CD4-positive, alpha-beta T cell treated with Interleukin-17A for 4 hours (primary cell): ENCODE data around the gene ADRM1.

Experiments used
- DNase-seq: peaks from one replicate; pipeline ENCODE4 v3.0.0-alpha.2; 2020; ENCODE audit warnings: mixed read lengths

Gene ADRM1, protein sequence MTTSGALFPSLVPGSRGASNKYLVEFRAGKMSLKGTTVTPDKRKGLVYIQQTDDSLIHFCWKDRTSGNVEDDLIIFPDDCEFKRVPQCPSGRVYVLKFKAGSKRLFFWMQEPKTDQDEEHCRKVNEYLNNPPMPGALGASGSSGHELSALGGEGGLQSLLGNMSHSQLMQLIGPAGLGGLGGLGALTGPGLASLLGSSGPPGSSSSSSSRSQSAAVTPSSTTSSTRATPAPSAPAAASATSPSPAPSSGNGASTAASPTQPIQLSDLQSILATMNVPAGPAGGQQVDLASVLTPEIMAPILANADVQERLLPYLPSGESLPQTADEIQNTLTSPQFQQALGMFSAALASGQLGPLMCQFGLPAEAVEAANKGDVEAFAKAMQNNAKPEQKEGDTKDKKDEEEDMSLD

DNA sequence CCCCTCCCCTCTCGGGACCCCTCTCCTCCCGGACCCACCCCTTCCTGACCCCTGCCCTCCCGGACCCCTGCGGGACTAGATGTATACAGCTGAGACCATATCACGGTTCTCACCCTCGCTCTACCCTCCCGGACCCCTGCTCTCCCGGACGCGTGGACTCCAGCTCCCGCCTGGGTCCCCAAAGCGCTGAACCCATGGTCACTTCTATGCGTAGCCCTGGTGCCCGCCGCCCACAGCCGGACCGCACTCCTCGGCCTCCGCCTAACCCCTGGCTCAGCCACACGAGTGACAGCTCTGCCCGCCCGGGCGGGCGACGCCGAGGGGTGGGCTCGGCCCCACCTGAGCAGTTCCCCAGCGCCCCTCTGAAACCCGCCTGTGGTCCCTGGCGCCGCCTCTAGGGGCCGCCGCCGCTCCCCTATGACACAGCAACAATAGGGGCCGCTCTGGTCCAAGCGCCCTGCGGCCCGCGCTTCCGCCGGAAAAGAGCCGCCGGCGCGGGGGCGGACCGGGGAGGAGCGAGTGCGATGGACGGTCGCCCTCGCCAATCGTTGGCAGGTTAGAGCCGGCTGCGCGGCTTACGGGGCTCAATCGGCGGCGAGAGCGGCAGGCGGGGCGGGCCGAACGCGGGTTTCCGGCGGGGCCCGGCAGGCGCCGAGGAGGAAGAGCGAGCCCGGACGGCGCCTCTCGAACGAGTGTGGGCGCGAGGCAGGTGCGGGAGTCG lies at the start of gene ADRM1:
Gene ADRM1 (plus strand): TSS at position 657 of the 721 bp plus-strand sequence. CDS start 572 bp downstream, outside the sequence.
- peak; percentile 96 for DNase-seq

- no peak for DNase-seq
Measured at GRCh38 chr20:62253398-62253797, 49.4 kb upstream of the ADRM1 start.

DNA sequence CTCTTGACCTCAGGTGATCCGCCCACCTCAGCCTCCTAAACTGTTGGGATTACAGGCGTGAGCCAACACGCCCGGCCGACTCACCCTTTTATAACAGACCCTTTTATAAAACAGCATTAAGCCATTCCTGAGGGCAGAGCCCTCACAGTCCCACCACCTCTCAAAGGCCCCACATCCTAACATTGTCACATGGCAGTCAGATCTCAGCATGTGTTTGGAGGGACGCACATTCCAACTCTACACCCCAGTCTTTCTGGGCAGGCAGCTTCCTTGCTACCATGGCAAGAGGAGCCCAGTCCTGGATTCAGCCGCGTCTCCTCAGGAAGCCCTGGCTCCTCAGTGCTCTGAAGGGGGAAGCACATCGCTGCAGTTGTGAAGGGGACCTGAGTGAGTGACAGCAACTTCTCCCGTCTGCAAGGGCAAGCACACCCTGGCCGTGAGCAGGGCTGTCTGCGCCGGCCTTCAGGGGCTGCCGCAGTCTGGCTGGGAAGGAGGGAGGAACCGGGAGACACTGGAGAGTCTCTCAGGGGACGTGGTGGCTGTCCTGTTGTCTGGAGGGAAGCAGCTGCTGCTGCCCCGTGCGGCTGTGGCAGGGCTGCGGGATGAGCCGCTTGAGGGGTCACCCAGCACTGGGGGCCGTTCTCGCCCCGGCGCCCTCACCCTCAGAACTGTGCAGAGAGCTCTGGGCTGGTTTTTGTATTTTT lies 48.6 kb upstream of the ADRM1 start:
- no peak for DNase-seq

- DNase-seq, result no peak
Measured at GRCh38 chr20:62255976-62256375, 46.8 kb upstream of the ADRM1 start.

GRCh38 chr20:62258499-62259293 lies 44.1 kb upstream of the ADRM1 start:
- DNase-seq, result no peak

GRCh38 chr20:62259294-62259565 lies 43.6 kb upstream of the ADRM1 start:
- DNase-seq, result no peak

DNA sequence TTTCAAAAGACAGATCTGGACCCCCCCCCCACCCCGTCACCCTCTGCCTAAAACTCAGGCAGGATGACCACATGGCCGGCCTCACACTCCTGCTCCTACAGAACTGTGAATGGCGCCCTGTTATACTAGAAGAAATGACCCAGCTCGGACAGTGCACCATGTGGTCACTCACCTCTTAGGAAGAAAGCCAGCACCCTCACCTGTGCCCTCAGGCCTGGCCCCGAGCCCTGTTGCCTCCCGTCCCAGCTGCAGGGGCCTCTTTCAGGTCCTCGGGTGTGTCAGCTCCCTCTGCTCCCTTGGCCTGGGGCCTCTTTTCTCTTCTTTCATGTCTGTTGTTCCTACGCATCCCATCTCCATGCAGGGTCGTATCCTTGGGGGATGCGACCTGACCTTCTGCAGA lies 40.7 kb upstream of the ADRM1 start:
- no peak for DNase-seq

GRCh38 chr20:62263396-62263795 lies 39.4 kb upstream of the ADRM1 start:
- DNase-seq, result no peak

DNA sequence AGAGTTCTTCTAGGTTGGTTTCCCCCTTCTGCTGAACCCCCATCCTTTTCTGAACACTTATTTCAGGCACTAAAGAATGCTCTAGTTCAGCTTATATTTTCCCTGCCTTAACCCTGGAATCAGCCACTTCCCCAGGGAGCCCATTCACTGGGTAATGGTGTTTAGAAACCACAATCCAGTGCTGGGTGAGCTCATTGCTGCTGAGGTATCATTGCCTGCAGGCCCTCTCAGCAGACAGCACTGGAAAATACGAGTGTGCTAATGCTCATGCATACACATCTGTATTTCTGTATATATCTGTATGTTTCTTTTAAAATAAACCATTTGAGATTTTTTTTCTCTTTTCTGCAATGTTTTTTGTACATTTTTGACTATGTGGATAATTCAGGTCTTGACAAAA lies 37.4 kb upstream of the ADRM1 start:
- no peak for DNase-seq

- no peak for DNase-seq
Measured at GRCh38 chr20:62266340-62266739, 36.5 kb upstream of the ADRM1 start.

GRCh38 chr20:62266851-62267250 lies 35.9 kb upstream of the ADRM1 start:
- no peak for DNase-seq

- no peak for DNase-seq
Measured at GRCh38 chr20:62267543-62267942, 35.3 kb upstream of the ADRM1 start.

GRCh38 chr20:62268228-62268900 lies 34.4 kb upstream of the ADRM1 start:
- no peak for DNase-seq

DNA sequence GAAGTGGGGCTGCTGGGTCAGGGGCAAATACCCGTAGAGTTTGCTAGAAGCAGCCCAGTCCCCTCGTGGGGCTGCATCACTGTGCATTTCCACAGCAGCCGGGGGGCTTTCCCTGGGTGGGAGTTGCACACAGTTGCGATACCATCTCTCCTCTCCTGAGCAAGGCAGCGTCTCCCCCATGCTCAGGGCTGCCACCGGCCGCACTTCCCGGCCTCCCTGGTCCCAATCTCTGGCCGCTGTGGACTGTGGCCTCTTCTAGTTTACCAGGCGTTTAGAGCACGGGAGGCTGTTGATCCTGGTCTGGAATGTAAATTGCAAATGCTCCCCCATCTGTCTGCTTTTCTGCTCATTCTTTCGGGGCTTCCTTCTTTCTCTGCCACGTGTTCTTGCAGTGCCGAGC lies 33.4 kb upstream of the ADRM1 start:
- DNase-seq, result no peak

- DNase-seq, result no peak
Measured at GRCh38 chr20:62269871-62270270, 32.9 kb upstream of the ADRM1 start.

DNA sequence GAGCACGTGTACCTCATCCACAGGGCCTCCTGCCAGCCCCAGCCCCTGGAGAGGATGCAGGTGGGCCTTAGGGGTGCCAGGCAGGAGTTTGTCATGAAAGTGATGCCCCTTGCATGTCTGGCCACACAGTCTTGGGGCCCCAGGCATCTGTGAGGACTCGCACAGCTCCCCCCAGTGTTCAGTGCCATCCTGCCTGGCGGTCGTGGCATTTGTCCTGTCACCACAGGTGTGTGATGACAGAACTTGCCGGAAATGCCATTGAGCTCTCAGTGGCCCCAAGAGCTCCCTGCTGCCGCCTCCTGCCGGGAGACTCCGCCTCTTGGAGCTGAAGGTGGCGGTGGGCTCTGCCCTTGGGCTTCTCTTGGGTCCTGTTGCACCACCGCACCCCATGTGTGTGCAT lies 30.6 kb upstream of the ADRM1 start:
- DNase-seq, result no peak

DNA sequence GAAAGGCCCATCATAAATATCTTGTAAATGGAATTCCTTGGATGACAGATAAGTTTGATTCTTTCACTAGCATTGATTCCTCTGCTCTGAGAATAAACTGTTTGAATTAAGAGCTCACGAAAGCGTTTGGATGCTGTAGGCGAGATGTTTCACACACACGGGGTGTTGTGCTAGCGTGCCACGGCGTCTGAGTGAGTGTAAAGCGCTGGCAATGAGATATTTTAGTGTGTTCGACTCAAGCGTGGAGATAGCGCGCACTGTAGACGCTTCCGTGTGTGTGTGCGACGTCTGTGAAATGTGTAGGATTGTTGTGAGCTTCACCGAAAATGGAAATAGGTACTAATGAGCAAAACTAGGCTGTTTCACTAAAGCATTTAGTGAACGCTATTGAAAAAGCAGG lies 29.4 kb upstream of the ADRM1 start:
- no peak for DNase-seq

DNA sequence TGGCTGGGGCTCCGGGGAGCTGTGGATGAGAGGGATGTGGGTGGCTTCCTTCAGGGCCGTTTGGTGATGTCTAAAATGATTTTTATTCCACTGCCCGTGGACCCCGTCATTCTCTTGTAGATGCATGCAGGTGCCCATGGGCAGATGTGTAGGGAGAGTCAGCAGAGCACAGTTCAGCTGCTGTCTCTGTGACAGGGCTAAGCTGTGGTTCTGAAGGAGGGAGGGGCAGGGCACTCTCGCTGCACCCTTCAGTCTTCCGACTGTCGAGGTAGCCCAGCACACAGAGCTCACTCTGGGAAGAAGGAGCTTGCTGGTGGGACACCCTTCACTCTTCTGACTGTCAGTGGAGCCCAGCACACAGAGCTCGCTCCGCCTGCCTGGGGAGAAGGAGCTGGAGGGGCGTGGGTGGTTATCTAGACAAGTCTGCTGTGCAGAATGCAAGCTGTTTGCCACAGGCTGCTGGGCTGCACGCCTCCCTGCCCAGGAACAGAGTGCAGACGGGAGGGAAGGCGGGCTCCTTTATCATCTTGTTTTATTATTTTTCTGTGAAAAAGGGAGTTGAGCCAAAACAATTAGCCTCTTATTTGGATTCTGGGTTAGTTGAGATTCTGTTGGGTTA lies 28.4 kb upstream of the ADRM1 start:
- DNase-seq, result no peak

DNA sequence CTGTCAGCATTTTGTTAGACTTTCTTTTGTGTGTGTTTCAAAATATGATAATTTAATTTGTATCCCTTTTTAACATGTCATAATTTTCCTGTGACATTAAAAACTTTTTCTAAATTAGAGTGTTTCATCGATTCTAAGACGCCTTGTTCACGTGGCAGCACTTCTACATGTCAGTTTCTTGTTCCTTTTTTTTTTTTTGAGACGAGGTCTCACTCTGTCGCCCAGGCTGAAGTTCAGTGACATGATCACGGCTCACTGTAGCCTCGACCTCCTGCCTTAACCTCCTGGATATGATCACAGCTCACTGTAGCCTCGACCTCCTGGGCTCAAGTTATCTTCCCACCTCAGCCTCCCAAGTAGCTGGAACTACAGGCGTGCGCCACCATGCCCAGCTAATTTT lies 27.6 kb upstream of the ADRM1 start:
- no peak for DNase-seq

GRCh38 chr20:62276439-62276838 lies 26.4 kb upstream of the ADRM1 start:
- DNase-seq, result no peak

DNA sequence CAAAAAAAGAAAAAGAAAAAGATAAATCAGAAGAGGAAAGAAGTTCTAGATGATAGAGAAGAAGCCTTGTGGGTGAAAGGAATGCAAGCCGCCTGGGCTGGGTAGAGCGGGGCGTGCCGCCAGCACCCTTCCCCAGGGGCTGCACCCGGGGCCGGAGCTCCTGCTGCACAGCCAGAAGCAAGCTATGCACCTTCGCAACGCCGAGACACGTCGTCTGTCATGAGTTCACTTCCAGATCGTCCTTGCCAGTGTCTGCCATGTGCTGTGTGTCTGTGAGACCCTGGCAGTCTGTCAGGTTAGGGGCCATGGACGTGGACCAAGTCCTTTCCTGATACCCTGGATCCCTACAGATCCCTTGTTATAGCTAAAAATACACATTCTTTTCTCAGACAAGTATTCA lies 25.5 kb upstream of the ADRM1 start:
- no peak for DNase-seq

- DNase-seq, result no peak
Measured at GRCh38 chr20:62280303-62280702, 22.5 kb upstream of the ADRM1 start.
